HG03045 (cell line): ENCODE results near the gene PGM2.
A peak's percentile ranks its signal among the peaks of the same experiment; 100 is the strongest.
"Not testable (repeated sequence)": the region's sequence is repeated elsewhere in the genome, so short reads cannot be mapped to it uniquely, and the experiment has no call there.

Source experiments
- ATAC-seq: cut with Tn5 transposase; IDR thresholded peaks from one replicate; pipeline ENCODE4 v1.9.1; 2021; ENCODE audit warnings: mild to moderate bottlenecking, moderate library complexity; ENCODE audit not compliant: unreplicated experiment

The PGM2 gene

DNA sequence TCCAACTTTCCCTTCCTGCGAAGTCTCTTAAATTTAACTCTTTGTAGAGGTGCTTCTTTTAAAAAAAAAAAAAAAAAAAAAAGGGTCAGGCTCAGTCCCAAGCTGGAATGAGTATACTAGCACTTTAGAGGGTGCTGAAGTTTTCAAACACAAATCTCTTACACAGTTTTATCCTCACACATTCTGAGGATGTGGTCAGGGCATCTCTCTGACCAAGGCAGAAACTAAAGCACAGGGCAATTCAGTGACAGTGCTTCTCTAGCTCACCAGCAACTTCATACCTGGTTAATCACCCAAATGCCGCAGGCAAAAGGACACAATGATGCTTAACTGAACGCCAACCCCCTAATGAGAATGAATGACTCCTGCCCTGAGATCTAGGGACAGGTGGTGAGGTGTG, 9.8 kb upstream of the PGM2 start:
- ATAC-seq = no peak

GRCh38 chr4:37818752-37819151, 7.7 kb upstream of the PGM2 start:
- ATAC-seq = no peak

- not testable (repeated sequence) for ATAC-seq
Measured at GRCh38 chr4:37820458-37820857, 6.0 kb upstream of the PGM2 start.

- ATAC-seq = no peak
Measured at GRCh38 chr4:37821953-37822605, 4.4 kb upstream of the PGM2 start.

- not testable (repeated sequence) for ATAC-seq
Measured at GRCh38 chr4:37825501-37825900, 985 bp upstream of the PGM2 start.

- peak; percentile 3 for ATAC-seq
Measured at GRCh38 chr4:37825968-37826294, 555 bp upstream of the PGM2 start.

DNA sequence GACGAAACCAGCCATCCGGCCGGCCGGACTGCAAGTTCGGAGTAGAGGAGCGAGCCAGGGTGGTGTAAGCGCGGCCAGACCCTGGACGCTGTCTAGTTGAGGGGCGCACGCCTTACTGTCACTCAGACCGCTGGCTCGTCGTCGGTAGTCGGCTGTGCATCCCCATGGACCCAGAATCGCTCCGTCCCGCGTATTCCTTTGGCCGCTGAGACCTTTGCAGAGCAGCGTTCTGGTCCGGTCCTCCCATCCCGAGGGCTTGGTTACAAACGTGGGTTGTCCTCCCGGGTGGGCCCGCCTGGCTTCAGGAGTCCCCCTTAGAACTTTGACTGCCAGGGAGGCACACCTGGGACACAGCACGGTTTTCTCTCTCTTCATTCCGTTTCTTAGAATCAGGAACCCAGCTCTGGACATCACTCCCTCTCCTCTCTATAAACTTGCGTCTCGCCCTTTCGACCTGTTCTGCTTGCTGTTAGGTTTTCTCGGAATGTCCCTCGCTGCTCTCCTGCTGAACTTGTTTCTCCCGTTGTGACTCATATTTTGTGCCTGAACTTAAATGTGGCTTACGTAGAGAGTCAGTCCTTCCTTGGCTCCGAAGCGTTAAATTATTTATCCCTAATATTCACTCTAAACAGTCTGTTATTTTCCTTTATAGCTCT, 672 bp downstream of the PGM2 start:
- ATAC-seq = peak; percentile 55

DNA sequence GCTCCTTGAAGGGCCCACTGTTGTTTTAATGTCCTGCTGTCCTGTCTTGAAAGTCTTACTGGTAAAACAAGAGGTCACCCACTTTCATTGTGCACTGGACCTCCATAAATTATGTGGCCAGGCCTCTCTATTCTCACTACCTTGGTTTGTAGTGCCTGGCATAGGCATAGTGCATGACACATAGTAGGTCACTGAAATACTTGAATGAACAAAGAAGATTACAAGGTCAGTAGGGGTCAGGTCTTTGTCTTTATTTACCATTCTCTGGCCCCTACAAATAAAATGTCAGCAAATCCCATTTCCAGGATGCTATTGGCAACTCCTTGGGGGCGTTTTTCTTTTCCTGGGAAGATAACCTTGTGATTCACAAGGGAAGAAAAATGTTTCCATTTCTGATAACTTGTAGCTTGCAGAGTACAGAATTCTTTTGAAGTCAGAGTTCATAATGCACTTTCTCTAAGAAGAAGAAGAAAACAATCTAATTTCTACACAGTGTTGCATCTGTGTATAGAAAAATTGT, 1.4 kb downstream of the PGM2 start:
- no peak for ATAC-seq

GRCh38 chr4:37828843-37829242, 2.4 kb downstream of the PGM2 start:
- no peak for ATAC-seq

GRCh38 chr4:37830640-37831039, 4.2 kb downstream of the PGM2 start:
- ATAC-seq = no peak

DNA sequence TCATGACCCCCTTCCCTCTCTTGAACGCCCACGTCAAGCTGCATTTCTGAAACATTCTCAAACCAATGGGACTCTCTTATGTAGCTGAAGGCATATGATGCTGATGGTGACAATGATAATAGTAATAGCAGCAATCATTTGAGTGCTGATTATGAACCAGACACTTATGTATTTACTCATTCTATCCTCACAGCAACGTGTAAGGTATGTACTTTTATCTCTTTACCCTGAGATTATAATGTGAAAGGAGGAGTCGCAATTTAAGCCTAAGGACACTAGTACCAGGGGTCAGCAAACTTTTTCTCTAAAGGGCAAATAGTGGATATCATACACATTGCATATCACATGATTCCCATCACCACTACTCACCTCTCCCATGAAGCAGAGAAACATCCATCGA, 8.5 kb downstream of the PGM2 start:
- ATAC-seq = no peak

GRCh38 chr4:37835806-37836205, 9.3 kb downstream of the PGM2 start:
- no peak for ATAC-seq

GRCh38 chr4:37836274-37836673, 9.8 kb downstream of the PGM2 start:
- no peak for ATAC-seq

DNA sequence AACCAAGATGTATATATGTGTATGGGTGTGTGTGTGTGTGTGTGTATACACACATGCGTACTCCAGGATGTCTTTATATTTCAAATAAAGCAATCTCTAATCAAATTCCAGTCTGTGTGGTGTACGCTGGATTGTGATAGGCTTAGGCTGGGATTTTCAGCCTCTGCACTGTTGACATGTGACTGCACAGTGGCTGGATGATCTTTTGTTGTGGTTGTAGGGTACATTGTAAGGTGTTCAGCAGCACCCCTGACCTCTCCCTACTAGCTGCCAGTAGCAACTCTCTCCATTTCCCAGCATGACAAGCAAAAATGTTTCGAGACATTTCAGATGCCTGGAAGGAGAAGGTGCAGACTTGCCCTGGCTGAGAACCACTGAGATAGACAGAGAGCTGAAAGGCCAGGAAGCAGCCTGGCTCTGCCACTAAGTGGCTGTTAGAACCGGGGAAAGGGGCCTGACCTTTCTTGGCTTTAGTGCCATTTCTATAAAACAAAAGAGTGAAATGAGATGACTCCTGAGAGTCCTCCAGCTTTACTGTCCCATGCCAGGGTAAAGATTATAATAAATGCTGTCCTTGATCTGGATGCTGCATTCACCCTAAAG, 10.5 kb downstream of the PGM2 start:
- ATAC-seq = no peak

GRCh38 chr4:37837446-37837845, 11.0 kb downstream of the PGM2 start:
- no peak for ATAC-seq

DNA sequence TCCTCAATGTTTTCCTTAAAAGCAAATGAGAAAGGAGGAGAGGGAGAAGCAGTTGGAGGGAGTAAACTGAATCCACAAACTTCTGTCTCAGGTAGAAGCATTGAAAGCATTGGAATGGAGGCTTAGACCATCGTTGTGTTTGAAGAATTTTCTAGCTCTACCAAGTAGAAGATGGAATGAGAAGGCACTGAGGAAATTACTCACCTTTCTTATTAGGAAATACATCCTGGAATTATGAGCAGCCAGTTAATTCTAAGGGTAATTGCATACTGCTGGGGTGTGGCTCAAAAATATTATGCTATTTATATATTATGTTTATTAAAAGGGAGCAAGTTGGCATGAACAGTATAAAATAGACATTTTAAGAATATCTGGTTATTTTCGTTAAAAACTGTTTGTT, 12.9 kb downstream of the PGM2 start:
- ATAC-seq = no peak

DNA sequence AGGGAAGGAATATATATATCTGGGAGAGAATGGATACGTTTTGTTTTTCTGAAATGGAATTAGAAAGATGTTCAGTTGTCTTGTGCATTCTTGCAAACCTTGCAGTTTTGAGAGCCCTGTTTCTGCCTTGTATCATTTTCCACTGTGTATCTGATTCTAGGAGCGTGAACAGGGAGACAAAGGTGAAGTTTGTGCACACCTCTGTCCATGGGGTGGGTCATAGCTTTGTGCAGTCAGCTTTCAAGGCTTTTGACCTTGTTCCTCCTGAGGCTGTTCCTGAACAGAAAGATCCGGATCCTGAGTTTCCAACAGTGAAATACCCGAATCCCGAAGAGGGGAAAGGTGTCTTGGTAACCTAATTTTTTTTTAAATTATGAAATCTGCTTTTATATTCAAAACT, 17.7 kb downstream of the PGM2 start:
- ATAC-seq = no peak

DNA sequence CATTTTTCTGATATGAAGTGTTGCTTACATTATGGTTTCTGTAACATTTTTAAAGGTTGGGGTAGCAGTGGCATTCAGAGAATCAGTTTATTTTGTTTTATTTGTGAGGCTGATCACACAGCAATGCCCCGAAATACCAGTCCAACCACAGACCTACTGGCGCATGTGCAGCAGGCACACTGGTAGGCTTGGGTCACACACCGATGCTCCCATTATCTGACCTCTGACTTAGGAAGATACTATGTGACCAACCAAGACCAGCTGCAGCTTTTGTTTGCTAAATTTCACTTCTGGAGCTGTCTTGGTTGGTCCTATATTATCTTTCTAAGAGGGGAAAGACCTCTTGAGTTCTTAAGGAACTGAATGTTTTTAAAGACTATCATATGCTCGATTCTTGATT, 18.7 kb downstream of the PGM2 start:
- no peak for ATAC-seq

DNA sequence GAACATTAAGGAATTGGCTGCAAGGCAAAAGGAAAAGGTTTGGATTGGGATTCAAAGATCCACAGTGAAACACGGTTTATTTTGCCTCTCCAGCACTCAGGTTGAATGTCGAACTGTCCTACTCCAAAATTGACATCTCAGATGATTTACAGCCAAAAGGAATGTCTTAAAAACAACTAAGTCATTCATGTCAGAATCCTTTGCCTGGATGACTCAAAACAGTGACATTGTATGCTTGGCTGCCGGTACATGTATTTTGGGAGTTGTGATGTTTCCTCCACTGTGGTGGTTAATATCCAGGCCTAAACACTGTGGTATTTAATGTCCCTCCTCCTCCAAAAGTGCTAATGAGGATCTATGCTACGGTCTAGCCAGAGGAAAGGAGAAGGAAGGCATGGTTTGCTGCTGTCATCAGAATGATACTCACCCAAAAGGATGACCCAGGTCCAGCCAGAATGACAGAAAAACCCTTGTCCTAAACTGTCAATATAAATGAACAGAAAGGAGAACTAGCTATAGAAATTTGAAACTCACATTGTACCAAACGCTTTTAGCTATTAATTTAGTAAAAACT, 20.9 kb downstream of the PGM2 start:
- no peak for ATAC-seq

- ATAC-seq = no peak
Measured at GRCh38 chr4:37852376-37852775, 25.9 kb downstream of the PGM2 start.

GRCh38 chr4:37858112-37858511, 31.6 kb downstream of the PGM2 start:
- ATAC-seq = no peak

GRCh38 chr4:37858872-37859271, 32.4 kb downstream of the PGM2 start:
- no peak for ATAC-seq
